Activated naive CD4-positive, alpha-beta T cell treated with anti-CD3 and anti-CD28 coated beads, Interleukin-2, amount 50 U/mL, for 24 hours (primary cell): ENCODE results near the gene CMTR1.
A peak's percentile ranks its signal among the peaks of the same experiment; 100 is the strongest.
"Not testable (repeated sequence)": the region's sequence is repeated elsewhere in the genome, so short reads cannot be mapped to it uniquely, and the experiment has no call there.

Experiments used
- H3K27ac Mint-ChIP-seq: one replicate; pipeline ENCODE4 v1.8.0; 2021; ENCODE audit warnings: mild to moderate bottlenecking, mixed read lengths
- H3K27me3 Mint-ChIP-seq: one replicate; pipeline ENCODE4 v1.8.0; 2021; ENCODE audit warnings: mixed read lengths
- H3K36me3 Mint-ChIP-seq: one replicate; pipeline ENCODE4 v1.8.0; 2021; ENCODE audit warnings: mixed read lengths
- H3K4me1 Mint-ChIP-seq: one replicate; pipeline ENCODE4 v1.8.0; 2021; ENCODE audit warnings: mixed read lengths
- H3K4me3 Mint-ChIP-seq: one replicate; pipeline ENCODE4 v1.8.0; 2021; ENCODE audit warnings: mild to moderate bottlenecking, mixed read lengths
- H3K9me3 Mint-ChIP-seq: one replicate; pipeline ENCODE4 v1.8.0; 2021; ENCODE audit warnings: mixed read lengths

The CMTR1 gene

GRCh38 chr6:37418722-37419121 lies 14.3 kb upstream of the CMTR1 start:
- Mint-ChIP-seq H3K27me3 (no peaks in the 10 kb centered on the region), H3K4me1 (no peaks in the 10 kb centered on the region), H3K36me3 (no peaks in the 10 kb centered on the region), H3K9me3 (no peaks in the 10 kb centered on the region), H3K27ac (no peak overlapping the region), H3K4me3 (no peak overlapping the region)

GRCh38 chr6:37426058-37426944 lies 6.7 kb upstream of the CMTR1 start:
- no peaks in the 10 kb centered on the region for H3K4me1 Mint-ChIP-seq
- peak overlapping the region; percentile 63 for H3K27ac Mint-ChIP-seq
- H3K9me3 Mint-ChIP-seq: no peaks in the 10 kb centered on the region
- peaks cover 3% of the 10 kb centered on the region for H3K36me3 Mint-ChIP-seq
- H3K4me3 Mint-ChIP-seq: no peak overlapping the region
- H3K27me3 Mint-ChIP-seq: no peaks in the 10 kb centered on the region

GRCh38 chr6:37426945-37427510 lies 6.0 kb upstream of the CMTR1 start:
- H3K36me3 Mint-ChIP-seq: peaks cover 3% of the 10 kb centered on the region
- H3K4me3 Mint-ChIP-seq: no peak overlapping the region
- no peaks in the 10 kb centered on the region for H3K9me3 Mint-ChIP-seq

GRCh38 chr6:37429352-37429750 lies 3.7 kb upstream of the CMTR1 start:
- Mint-ChIP-seq H3K9me3 (no peaks in the 10 kb centered on the region), H3K27ac (no peak overlapping the region), H3K27me3 (no peaks in the 10 kb centered on the region), H3K4me3 (no peak overlapping the region), H3K4me1 (peaks cover 13% of the 10 kb centered on the region), H3K36me3 (peaks cover 3% of the 10 kb centered on the region)

More at GRCh38 chr6:37426945-37427510, 6.0 kb upstream of the CMTR1 start:
- Mint-ChIP-seq H3K4me1 (peaks cover under 1% of the 10 kb centered on the region), H3K27me3 (no peaks in the 10 kb centered on the region), H3K27ac (no peak overlapping the region)

- Mint-ChIP-seq H3K36me3 (peaks cover 7% of the 10 kb centered on the region), H3K9me3 (no peaks in the 10 kb centered on the region), H3K27ac (peak overlapping the region; percentile 98)
Observed at GRCh38 chr6:37432590-37432915, 468 bp upstream of the CMTR1 start.

GRCh38 chr6:37433657-37434271 lies 743 bp downstream of the CMTR1 start:
- Mint-ChIP-seq H3K9me3 (no peaks in the 10 kb centered on the region), H3K4me3 (peak overlapping the region; percentile 95), H3K4me1 (peaks cover 52% of the 10 kb centered on the region), H3K27ac (peak overlapping the region; percentile 98), H3K27me3 (no peaks in the 10 kb centered on the region), H3K36me3 (peaks cover 12% of the 10 kb centered on the region)

More at GRCh38 chr6:37432590-37432915, 468 bp upstream of the CMTR1 start:
- peak overlapping the region; percentile 95 for H3K4me3 Mint-ChIP-seq
- no peaks in the 10 kb centered on the region for H3K27me3 Mint-ChIP-seq
- peaks cover 42% of the 10 kb centered on the region for H3K4me1 Mint-ChIP-seq

- H3K4me1 Mint-ChIP-seq: peaks cover 64% of the 10 kb centered on the region
- H3K9me3 Mint-ChIP-seq: no peaks in the 10 kb centered on the region
- H3K27me3 Mint-ChIP-seq: no peaks in the 10 kb centered on the region
- H3K27ac Mint-ChIP-seq: peak overlapping the region; percentile 51
- H3K4me3 Mint-ChIP-seq: peak overlapping the region; percentile 52
- H3K36me3 Mint-ChIP-seq: peaks cover 12% of the 10 kb centered on the region
Observed at GRCh38 chr6:37435373-37435772, 2.4 kb downstream of the CMTR1 start.

- no peaks in the 10 kb centered on the region for H3K9me3 Mint-ChIP-seq
- H3K4me3 Mint-ChIP-seq: peak overlapping the region; percentile 36
- H3K36me3 Mint-ChIP-seq: peaks cover 12% of the 10 kb centered on the region
- H3K27me3 Mint-ChIP-seq: no peaks in the 10 kb centered on the region
- H3K27ac Mint-ChIP-seq: no peak overlapping the region
- peaks cover 64% of the 10 kb centered on the region for H3K4me1 Mint-ChIP-seq
Observed at GRCh38 chr6:37435816-37436215, 2.8 kb downstream of the CMTR1 start.

- H3K27ac Mint-ChIP-seq: peak overlapping the region; percentile 82
- H3K4me3 Mint-ChIP-seq: no peak overlapping the region
Observed at GRCh38 chr6:37438930-37439329, 5.9 kb downstream of the CMTR1 start.

GRCh38 chr6:37441651-37442050 lies 8.6 kb downstream of the CMTR1 start:
- Mint-ChIP-seq H3K36me3 (peaks cover 23% of the 10 kb centered on the region), H3K4me3 (no peak overlapping the region), H3K27me3 (no peaks in the 10 kb centered on the region), H3K27ac (peak overlapping the region; percentile 51), H3K9me3 (no peaks in the 10 kb centered on the region), H3K4me1 (peaks cover 44% of the 10 kb centered on the region)

More at GRCh38 chr6:37438930-37439329, 5.9 kb downstream of the CMTR1 start:
- Mint-ChIP-seq H3K36me3 (peaks cover 13% of the 10 kb centered on the region), H3K4me1 (peaks cover 70% of the 10 kb centered on the region), H3K9me3 (no peaks in the 10 kb centered on the region), H3K27me3 (no peaks in the 10 kb centered on the region)

- no peaks in the 10 kb centered on the region for H3K9me3 Mint-ChIP-seq
- H3K27ac Mint-ChIP-seq: peak overlapping the region; percentile 88
- H3K36me3 Mint-ChIP-seq: peaks cover 22% of the 10 kb centered on the region
- no peaks in the 10 kb centered on the region for H3K27me3 Mint-ChIP-seq
- peak overlapping the region; percentile 88 for H3K4me3 Mint-ChIP-seq
- H3K4me1 Mint-ChIP-seq: peaks cover 38% of the 10 kb centered on the region
Observed at GRCh38 chr6:37442416-37443215, 9.6 kb downstream of the CMTR1 start.

GRCh38 chr6:37443216-37443542 lies 10.2 kb downstream of the CMTR1 start:
- not testable (repeated sequence) for H3K27me3 Mint-ChIP-seq, H3K9me3 Mint-ChIP-seq
- Mint-ChIP-seq H3K4me1 (peaks cover 33% of the 10 kb centered on the region), H3K4me3 (peak overlapping the region; percentile 88), H3K27ac (peak overlapping the region; percentile 88), H3K36me3 (peaks cover 19% of the 10 kb centered on the region)

- Mint-ChIP-seq H3K27ac (no peak overlapping the region), H3K9me3 (no peaks in the 10 kb centered on the region), H3K4me3 (no peak overlapping the region), H3K36me3 (peaks cover 17% of the 10 kb centered on the region), H3K4me1 (no peaks in the 10 kb centered on the region), H3K27me3 (no peaks in the 10 kb centered on the region)
Observed at GRCh38 chr6:37449984-37450383, 17.0 kb downstream of the CMTR1 start.

GRCh38 chr6:37451441-37452193 lies 18.6 kb downstream of the CMTR1 start:
- H3K27me3 Mint-ChIP-seq: no peaks in the 10 kb centered on the region
- H3K36me3 Mint-ChIP-seq: peaks cover 14% of the 10 kb centered on the region
- no peak overlapping the region for H3K4me3 Mint-ChIP-seq
- no peaks in the 10 kb centered on the region for H3K4me1 Mint-ChIP-seq
- no peaks in the 10 kb centered on the region for H3K9me3 Mint-ChIP-seq
- H3K27ac Mint-ChIP-seq: no peak overlapping the region

GRCh38 chr6:37452522-37452921 lies 19.5 kb downstream of the CMTR1 start:
- H3K27ac Mint-ChIP-seq: no peak overlapping the region
- no peaks in the 10 kb centered on the region for H3K4me1 Mint-ChIP-seq
- H3K36me3 Mint-ChIP-seq: peaks cover 12% of the 10 kb centered on the region
- no peaks in the 10 kb centered on the region for H3K9me3 Mint-ChIP-seq
- H3K4me3 Mint-ChIP-seq: no peak overlapping the region
- H3K27me3 Mint-ChIP-seq: no peaks in the 10 kb centered on the region
